IPS-18a (cell line): ENCODE measurements around the gene RET.
"Not testable (repeated sequence)": the region's sequence is repeated elsewhere in the genome, so short reads cannot be mapped to it uniquely, and the experiment has no call there.

Experiments used
- H3K27ac ChIP-seq: one replicate; pipeline ENCODE4 v1.5.1; 2013; ENCODE audit warnings: low read length
- H3K27me3 ChIP-seq: one replicate; pipeline ENCODE4 v1.6.1; 2013; ENCODE audit warnings: mild to moderate bottlenecking, low read length; ENCODE audit not compliant: control insufficient read depth, insufficient read depth
- H3K36me3 ChIP-seq: one replicate; pipeline ENCODE4 v1.6.1; 2013; ENCODE audit warnings: low read depth, low read length; ENCODE audit not compliant: control insufficient read depth
- H3K4me1 ChIP-seq: one replicate; pipeline ENCODE4 v1.6.1; 2013; ENCODE audit warnings: low read depth, low read length; ENCODE audit not compliant: control insufficient read depth
- H3K4me3 ChIP-seq: one replicate; pipeline ENCODE4 v1.5.1; 2013; ENCODE audit warnings: low read length
- H3K9ac ChIP-seq: one replicate; pipeline ENCODE4 v1.6.1; 2013; ENCODE audit warnings: mild to moderate bottlenecking, low read length, moderate library complexity
- H3K9me3 ChIP-seq: one replicate; pipeline ENCODE4 v1.6.1; 2013; ENCODE audit warnings: low read depth, low read length; ENCODE audit not compliant: control insufficient read depth

Gene RET

DNA sequence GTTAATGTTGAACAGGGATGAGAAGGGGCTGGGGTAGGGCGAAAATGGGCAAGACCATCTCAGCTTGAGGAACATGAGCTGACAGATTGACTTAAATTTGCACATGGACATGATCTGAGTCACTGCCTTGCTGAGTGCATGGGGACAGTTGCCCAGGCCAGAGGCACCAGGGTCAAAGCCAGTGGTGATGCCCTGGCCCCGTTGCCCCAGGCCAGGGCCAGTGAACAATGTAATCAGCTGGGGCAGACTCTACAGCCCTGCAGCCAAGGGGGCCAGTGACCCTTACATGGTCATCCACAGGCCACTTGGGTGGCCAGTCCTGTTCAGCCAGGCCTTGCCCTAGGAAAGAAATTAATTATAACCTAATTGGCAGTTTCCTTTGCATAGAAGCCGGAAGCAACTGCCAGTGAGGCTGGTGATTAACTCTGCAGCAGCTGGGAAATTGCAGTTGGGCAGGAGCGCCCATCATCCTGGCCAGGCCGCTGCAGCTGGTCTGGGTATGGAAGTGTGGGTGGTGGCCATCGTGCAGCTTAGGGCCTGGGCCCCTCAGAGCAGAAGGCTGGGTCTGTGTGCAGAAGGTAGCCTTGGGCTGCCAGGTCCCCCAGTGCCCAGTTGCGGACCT is 9.6 kb downstream of the RET start:
- H3K27me3 ChIP-seq: no peaks in the 10 kb centered on the region
- no peak overlapping the region for H3K9ac ChIP-seq
- no peak overlapping the region for H3K27ac ChIP-seq
- H3K4me3 ChIP-seq: no peak overlapping the region
- no peaks in the 10 kb centered on the region for H3K4me1 ChIP-seq
- no peaks in the 10 kb centered on the region for H3K36me3 ChIP-seq
- no peaks in the 10 kb centered on the region for H3K9me3 ChIP-seq

DNA sequence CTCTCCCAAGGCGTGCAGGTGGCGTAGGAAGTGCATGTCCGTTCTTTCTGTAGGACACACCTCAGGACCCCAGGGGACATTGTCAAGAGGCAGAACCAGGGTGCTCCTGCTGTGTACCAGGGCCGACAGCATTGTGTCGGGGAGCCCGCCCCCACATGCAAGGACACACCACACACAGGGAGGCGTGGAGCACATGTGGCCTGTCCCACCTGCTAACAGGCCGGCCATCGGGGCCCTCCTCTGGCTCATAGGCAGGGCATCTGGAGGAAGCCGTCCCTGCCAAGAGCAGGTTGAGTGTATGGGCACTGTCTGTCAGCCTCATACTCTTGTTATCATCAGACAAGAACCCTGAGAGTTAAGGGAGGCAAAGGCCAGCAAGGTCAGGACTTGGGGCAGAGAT is 12.7 kb downstream of the RET start:
- H3K4me1 ChIP-seq: no peaks in the 10 kb centered on the region
- H3K36me3 ChIP-seq: no peaks in the 10 kb centered on the region
- no peaks in the 10 kb centered on the region for H3K27me3 ChIP-seq
- no peaks in the 10 kb centered on the region for H3K9me3 ChIP-seq
- H3K9ac ChIP-seq: no peak overlapping the region
- no peak overlapping the region for H3K27ac ChIP-seq
- no peak overlapping the region for H3K4me3 ChIP-seq

DNA sequence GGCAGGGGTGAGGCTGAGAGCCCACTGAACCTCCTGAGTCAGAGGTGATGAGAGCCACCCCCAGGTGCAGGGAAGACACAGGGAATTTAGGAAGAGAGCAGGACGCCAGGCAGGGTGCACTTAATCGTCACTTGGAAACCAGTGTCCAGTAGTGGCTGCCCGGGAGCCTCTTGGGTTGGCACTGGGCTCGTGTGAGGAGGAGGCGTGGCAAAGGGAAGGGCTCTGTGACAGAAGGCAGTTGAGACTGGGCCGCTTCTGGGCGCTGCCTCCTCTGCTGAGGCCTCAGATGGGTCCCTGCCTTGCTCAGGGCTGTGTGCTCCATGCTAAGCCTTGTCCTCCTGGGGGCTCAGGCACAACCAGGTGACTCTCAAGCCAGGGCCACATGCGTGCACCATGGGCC is 13.3 kb downstream of the RET start:
- H3K36me3 ChIP-seq: no peaks in the 10 kb centered on the region
- H3K27ac ChIP-seq: no peak overlapping the region
- H3K9me3 ChIP-seq: no peaks in the 10 kb centered on the region
- no peak overlapping the region for H3K9ac ChIP-seq
- no peak overlapping the region for H3K4me3 ChIP-seq
- H3K27me3 ChIP-seq: no peaks in the 10 kb centered on the region
- H3K4me1 ChIP-seq: no peaks in the 10 kb centered on the region

DNA sequence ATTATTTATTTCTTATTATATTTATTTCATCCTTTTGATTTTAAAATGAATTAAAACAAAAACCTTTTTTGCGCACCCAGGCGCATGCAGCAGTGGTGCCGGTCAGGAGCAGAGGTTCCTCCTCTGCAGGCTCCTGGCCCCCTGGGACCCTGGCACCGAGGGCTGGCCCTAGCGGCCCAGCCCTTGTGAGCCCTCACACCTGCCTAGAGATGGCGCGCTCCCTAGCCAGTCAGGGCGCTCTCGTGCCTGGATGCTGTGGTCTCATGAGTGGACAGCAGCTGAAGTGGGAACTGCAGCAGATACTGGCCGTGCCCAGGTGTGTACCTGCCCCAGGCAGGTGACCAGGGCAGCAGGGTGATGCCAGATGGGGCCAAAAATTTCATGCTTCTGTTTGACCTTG is 13.8 kb downstream of the RET start:
- Histone ChIP-seq H3K4me1 (no peaks in the 10 kb centered on the region), H3K9me3 (no peaks in the 10 kb centered on the region), H3K27me3 (no peaks in the 10 kb centered on the region), H3K9ac (no peak overlapping the region), H3K36me3 (no peaks in the 10 kb centered on the region), H3K4me3 (no peak overlapping the region), H3K27ac (no peak overlapping the region)

DNA sequence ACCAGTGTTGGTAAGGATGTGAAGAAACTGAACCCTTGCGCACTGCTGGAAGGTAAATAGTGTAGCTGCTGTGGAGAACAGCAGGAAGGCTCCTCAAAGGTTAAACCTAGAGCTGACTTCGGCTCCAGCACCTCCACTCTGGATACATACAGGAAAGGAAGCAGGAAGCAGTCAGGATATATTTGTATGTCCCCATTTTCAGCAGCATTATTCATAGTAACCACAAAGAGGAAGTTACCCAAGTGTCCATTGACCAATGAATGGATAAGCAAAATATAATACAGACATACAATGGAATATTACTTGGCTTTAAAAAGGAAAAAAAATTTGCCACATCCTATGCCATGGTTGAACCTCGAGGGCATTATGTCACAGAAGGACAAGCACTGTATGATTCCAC is 15.0 kb downstream of the RET start:
- no peak overlapping the region for H3K4me3 ChIP-seq
- H3K9me3 ChIP-seq: no peaks in the 10 kb centered on the region
- H3K4me1 ChIP-seq: no peaks in the 10 kb centered on the region
- H3K27me3 ChIP-seq: no peaks in the 10 kb centered on the region
- H3K9ac ChIP-seq: no peak overlapping the region
- no peaks in the 10 kb centered on the region for H3K36me3 ChIP-seq
- no peak overlapping the region for H3K27ac ChIP-seq

DNA sequence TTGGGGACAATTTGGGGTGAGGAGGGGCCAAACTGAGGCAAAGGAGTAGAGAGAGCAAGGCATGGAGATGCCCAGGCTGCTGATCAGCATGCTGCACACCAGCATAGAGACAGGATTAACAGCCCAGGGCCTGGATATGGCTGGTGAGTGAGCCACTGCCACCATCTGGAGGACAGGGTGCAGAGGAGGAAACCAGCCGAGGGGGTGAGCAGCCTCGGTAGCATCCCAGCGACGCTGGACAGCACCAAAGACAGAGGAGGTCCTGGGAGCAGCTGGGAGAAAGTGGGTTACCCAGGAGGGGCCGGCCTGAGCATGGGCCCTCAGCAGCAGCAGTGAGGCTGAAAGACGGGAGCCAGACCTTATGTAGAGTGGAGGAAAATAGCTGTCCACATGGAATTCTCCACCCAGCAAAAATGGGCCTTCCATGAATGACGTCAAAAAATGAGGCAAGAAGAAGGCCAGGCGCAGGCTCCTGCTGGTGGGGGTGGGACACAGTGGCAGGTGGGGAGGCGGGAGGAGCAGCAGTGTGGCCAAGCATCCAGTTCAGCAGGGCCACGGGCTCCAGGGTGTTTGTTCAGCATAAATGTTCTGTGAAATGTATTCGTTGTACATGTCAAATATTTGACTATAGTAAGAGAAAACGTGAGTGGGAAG is 16.7 kb downstream of the RET start:
- Histone ChIP-seq H3K4me1 (no peaks in the 10 kb centered on the region), H3K9me3 (no peaks in the 10 kb centered on the region), H3K36me3 (no peaks in the 10 kb centered on the region), H3K9ac (no peak overlapping the region), H3K27ac (no peak overlapping the region), H3K27me3 (no peaks in the 10 kb centered on the region), H3K4me3 (no peak overlapping the region)

DNA sequence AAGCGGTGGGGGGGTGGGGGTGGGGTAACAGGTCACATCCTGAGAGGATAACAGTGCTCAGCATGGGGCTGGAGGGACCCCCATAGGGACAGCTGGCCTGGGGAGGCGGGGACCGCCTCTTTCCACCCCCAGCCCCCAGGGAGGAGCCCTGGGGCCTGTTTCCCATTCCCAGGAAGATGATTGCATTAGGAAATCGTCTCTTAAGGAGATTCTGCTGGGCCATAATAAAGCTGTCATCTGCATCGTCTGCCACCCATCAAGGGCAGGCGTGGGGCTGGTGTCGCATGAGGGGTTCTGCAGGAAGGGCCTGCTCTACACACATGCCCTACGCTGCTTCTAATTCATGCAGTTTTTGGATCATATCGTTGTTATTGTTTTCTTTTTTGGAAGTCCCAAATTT is 17.2 kb downstream of the RET start:
- Histone ChIP-seq H3K27ac (no peak overlapping the region), H3K9me3 (no peaks in the 10 kb centered on the region), H3K4me1 (no peaks in the 10 kb centered on the region), H3K4me3 (no peak overlapping the region), H3K36me3 (no peaks in the 10 kb centered on the region), H3K27me3 (no peaks in the 10 kb centered on the region), H3K9ac (no peak overlapping the region)

DNA sequence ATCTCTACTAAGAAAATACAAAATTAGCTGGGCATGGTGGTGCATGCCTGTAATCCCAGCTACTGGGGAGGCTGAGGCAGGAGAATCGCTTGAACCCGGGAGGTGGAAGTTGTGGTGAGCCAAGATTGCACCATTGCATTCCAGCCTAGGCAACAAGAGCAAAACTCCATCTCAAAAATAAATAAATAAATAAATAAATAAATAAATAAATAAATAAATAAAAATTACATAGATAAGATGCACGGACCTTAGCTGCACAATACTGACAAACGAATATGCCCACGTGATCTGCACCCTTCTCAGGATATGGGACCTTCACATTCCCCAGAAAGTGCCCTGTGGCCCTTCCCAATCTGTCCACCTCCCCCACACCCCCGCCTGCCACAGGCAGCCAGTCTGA is 22.5 kb downstream of the RET start:
- H3K9me3 ChIP-seq, H3K27ac ChIP-seq, H3K4me1 ChIP-seq, H3K36me3 ChIP-seq, H3K4me3 ChIP-seq, H3K9ac ChIP-seq: not testable (repeated sequence)
- peaks cover 10% of the 10 kb centered on the region for H3K27me3 ChIP-seq

DNA sequence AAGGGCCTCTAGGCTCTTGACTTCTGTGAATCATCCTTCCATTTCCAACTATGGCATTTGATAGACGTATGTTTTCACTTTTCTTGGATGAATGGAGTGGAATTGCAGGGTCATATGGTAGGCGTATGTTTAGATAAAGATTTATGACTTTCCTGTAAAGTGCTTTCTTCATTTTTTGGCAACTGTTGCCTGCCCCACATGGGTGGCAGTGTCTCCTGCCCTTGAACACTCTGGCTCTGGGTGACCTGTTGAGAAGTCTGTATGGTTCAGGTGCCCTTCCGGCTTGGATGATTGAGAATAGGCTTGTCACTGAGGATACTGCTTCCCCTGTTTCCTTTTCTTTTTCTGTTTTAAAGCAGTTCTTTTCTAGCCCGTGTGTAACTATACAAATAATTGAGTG is 23.1 kb downstream of the RET start:
- H3K27me3 ChIP-seq: peaks cover 16% of the 10 kb centered on the region
- H3K4me1 ChIP-seq: no peaks in the 10 kb centered on the region
- H3K9me3 ChIP-seq: no peaks in the 10 kb centered on the region
- H3K4me3 ChIP-seq: no peak overlapping the region
- H3K9ac ChIP-seq: no peak overlapping the region
- no peak overlapping the region for H3K27ac ChIP-seq
- no peaks in the 10 kb centered on the region for H3K36me3 ChIP-seq

DNA sequence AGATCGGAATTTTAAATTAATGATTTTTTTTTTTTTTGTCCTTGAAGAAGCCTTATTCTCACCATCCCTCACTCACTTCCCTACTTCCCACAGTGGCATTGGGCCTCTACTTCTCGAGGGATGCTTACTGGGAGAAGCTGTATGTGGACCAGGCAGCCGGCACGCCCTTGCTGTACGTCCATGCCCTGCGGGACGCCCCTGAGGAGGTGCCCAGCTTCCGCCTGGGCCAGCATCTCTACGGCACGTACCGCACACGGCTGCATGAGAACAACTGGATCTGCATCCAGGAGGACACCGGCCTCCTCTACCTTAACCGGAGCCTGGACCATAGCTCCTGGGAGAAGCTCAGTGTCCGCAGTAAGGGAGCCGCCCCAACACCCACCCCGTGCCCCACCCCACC is 23.5 kb downstream of the RET start:
- H3K27me3 ChIP-seq: peaks cover 20% of the 10 kb centered on the region
- H3K9me3 ChIP-seq: no peaks in the 10 kb centered on the region
- no peak overlapping the region for H3K27ac ChIP-seq
- no peaks in the 10 kb centered on the region for H3K36me3 ChIP-seq
- no peak overlapping the region for H3K4me3 ChIP-seq
- H3K4me1 ChIP-seq: no peaks in the 10 kb centered on the region
- H3K9ac ChIP-seq: no peak overlapping the region

DNA sequence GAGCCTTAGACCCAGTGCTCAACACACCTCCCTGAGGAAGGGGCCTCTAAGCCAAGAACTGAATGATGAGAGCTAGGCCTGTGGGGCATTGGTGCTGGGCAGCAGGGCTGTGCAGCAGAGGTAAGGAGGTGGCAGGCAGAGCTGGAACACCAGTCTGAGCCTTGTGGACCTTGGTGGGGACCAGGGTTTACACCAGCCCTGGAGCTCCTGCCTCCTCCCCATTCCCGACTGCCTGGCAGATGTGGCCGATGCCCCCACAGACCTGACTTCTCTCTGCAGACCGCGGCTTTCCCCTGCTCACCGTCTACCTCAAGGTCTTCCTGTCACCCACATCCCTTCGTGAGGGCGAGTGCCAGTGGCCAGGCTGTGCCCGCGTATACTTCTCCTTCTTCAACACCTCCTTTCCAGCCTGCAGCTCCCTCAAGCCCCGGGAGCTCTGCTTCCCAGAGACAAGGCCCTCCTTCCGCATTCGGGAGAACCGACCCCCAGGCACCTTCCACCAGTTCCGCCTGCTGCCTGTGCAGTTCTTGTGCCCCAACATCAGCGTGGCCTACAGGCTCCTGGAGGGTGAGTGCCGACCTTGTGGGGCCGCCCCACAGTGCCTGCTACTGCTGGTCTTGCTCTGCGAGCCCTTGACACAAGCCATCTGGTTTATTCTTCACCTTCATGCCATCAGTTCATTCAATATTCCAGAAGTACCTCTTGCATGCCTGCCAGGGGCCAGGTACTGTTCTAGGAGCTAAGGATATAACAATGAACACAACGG is 25.4 kb downstream of the RET start:
- Histone ChIP-seq H3K36me3 (no peaks in the 10 kb centered on the region), H3K4me1 (peaks cover 4% of the 10 kb centered on the region), H3K4me3 (no peak overlapping the region), H3K27ac (no peak overlapping the region), H3K9me3 (no peaks in the 10 kb centered on the region), H3K9ac (no peak overlapping the region), H3K27me3 (peaks cover 20% of the 10 kb centered on the region)
